Gastroesophageal sphincter (tissue), 3 donors: Measurements from ENCODE around the gene CT47B1.

ENCODE experiments used
- POLR2AphosphoS5 ChIP-seq: sonication (generic); formaldehyde crosslinking; IDR thresholded peaks from one replicate; pipeline ENCODE4 v1.6.1; 2017; ENCODE audit warnings: antibody characterized with exemption
- TF ChIP-seq, protein P1 (sequence below), 4 experiments: fragments of 200-600 bp in 2 of 4; fragments of 450-650 bp in 2 of 4; sonication (generic) in 1 of 4; IDR thresholded peaks; one replicate each; pipeline ENCODE4 v1.5.1; 2017 to 2019; ENCODE audit warnings: antibody characterized with exemption in 4 of 4, mild to moderate bottlenecking in 2 of 4, moderate library complexity in 2 of 4

DNA sequence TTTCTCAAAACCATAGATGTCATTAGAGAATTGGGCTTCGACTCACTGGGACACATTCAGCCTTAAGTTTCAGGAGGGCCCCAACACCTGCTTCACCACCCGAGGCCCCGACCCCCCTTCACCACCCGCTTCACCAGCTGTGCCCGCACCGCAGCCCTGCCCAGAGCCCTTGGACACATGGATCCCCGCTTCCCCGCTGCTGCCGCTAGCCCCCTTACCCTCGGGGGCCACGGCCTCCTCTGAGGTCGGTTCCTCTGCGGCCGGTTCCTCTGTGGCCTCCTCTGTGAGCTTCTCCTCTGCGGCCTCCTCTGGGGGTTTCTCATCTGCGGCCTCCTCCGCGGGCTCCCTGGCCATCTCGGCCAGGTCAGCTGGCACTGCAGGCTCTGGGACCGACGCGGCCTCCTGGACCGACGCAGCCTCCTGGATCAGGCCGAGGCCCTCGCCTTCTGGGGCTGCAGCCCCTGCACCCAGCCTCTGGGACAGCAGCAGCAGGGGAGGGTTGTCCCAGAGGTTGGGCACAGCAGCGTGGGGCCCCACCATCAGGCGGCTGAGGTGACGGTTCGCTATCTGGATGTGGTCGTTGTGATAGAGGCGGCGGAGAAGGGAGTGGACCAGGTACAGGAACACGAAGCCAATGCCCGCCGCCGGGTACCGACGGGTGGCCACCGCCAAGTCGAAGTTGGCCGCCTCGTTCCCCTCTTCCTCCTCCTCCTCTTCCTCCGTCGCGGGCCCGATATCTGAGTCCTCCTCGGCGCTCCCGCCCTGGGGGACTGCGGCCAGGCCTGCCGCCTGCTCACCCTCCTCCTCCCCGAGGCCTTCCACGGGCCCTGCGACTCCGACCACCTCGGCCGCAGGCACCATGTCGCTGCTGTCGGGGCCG is 748 bp downstream of the CT47B1 start:
- TF ChIP-seq, protein P1, sequence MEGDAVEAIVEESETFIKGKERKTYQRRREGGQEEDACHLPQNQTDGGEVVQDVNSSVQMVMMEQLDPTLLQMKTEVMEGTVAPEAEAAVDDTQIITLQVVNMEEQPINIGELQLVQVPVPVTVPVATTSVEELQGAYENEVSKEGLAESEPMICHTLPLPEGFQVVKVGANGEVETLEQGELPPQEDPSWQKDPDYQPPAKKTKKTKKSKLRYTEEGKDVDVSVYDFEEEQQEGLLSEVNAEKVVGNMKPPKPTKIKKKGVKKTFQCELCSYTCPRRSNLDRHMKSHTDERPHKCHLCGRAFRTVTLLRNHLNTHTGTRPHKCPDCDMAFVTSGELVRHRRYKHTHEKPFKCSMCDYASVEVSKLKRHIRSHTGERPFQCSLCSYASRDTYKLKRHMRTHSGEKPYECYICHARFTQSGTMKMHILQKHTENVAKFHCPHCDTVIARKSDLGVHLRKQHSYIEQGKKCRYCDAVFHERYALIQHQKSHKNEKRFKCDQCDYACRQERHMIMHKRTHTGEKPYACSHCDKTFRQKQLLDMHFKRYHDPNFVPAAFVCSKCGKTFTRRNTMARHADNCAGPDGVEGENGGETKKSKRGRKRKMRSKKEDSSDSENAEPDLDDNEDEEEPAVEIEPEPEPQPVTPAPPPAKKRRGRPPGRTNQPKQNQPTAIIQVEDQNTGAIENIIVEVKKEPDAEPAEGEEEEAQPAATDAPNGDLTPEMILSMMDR (IDR thresholded peaks at IDR 0.05): no peak
- TF ChIP-seq POLR2AphosphoS5: no peak
